Astrocyte (in vitro differentiated cells and primary cell): ENCODE measurements around the gene DMRTB1.

ENCODE experiments used
- EZH2 ChIP-seq: IDR thresholded peaks from 2 replicates; pipeline ENCODE4 v1.6.1; 2012; ENCODE audit warnings: mild to moderate bottlenecking, low read length, inconsistent platforms; ENCODE audit not compliant: insufficient read depth
- TF ChIP-seq, protein P1 (sequence below): IDR thresholded peaks from 2 replicates; pipeline ENCODE4 v1.5.1; 2011; ENCODE audit warnings: low read depth, mild to moderate bottlenecking, inconsistent platforms, low read length, moderate library complexity; ENCODE audit not compliant: insufficient read depth

DNA sequence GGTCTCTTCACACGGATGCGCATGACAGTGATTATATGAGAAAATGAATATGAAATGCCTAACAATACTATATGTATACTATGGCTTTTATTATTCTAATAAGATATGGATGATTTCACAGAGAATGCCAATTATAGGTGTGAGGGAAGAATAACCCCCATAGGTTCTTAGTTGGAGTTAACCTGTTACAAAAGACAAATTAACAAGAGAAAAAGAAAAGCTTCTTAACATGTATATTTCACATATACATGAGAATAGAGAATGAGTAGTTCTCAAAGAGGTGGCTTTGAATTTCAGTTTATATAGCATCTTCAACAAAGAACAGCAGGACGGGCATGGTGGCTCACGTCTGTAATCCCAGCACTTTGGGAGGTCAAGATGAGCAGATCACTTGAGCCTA is 24.0 kb upstream of the DMRTB1 start:
- TF ChIP-seq, protein P1, sequence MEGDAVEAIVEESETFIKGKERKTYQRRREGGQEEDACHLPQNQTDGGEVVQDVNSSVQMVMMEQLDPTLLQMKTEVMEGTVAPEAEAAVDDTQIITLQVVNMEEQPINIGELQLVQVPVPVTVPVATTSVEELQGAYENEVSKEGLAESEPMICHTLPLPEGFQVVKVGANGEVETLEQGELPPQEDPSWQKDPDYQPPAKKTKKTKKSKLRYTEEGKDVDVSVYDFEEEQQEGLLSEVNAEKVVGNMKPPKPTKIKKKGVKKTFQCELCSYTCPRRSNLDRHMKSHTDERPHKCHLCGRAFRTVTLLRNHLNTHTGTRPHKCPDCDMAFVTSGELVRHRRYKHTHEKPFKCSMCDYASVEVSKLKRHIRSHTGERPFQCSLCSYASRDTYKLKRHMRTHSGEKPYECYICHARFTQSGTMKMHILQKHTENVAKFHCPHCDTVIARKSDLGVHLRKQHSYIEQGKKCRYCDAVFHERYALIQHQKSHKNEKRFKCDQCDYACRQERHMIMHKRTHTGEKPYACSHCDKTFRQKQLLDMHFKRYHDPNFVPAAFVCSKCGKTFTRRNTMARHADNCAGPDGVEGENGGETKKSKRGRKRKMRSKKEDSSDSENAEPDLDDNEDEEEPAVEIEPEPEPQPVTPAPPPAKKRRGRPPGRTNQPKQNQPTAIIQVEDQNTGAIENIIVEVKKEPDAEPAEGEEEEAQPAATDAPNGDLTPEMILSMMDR: no peak
- TF ChIP-seq EZH2: no peak
